ENCODE data around the gene ST7.

The ST7 gene

DNA sequence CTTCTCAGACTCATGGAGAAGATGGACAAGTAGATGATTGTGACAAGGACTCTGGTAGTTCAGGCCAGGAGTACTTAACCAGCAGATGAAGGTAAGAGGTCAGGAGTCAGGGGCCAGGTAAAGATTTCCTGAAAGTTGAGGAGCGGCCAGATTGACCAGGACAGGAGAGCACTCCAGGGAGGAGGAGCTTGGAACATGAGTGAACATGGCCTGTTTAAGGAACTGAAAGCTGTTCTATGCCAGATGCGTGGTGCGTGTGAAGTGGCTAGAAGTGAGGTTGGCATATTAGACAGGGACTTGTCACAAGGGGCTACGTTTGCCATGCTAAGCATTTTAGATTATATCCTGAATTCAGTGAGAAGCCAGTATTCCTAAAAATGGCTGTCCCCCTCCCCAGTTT, 212.4 kb downstream of the ST7 start:
- no peak for DNase-seq

DNA sequence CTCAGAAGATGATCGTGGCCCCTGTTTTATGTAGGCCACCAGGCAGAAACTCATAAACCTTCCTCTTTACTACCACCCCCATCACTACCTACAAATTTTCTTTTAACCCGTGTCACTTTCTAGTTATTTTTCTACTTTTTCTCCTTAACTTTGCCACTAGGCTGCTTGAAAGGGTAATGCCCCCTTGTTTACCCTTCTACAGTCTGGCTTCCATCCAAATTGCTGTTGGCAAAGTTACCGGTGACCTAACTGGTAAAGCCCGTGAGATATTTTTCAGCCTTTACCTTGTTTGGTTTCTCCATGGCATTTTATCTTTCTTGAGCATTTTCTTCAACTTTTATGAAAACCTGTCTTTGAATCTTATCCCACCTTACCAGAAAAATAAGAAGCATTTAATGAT, 216.6 kb downstream of the ST7 start:
- DNase-seq, result no peak

DNA sequence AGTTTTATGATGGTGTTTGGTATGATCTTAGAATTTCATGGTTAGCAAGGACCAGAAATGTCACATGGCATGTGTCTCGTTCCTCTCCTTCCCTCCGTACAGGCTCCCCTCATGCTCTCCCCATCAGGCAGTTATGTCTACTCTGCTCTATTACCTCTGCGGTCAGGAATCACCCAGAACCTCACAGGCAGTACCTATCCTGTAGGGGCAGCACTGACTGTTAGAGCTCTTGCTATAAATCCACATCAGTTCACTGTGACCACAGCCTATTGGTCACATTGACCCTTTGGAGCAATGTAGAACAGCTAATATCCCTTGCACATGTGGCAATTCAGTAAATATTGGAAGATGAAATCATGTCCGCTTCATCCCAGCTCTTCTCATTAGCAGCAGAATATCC, 217.8 kb downstream of the ST7 start:
- DNase-seq, result no peak

DNA sequence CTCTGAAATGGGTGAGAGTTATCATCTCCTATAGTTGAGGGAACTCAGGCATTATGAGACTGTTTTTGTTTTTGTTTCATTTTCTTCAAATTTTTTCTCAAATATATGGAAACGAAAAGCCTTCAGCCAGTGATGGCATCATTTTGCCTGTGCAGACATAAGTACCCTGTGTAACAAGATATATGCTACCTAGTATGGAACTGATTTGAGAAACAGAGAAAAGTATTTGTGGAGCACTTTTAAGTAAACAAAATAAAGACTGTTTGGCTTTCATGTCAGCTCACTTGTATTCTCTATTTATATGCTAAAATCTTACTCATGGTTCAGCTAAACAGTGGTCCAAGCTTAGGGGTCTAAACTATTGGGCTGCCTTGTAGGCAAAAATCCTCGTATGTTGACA, 219.0 kb downstream of the ST7 start:
- DNase-seq, result no peak

DNA sequence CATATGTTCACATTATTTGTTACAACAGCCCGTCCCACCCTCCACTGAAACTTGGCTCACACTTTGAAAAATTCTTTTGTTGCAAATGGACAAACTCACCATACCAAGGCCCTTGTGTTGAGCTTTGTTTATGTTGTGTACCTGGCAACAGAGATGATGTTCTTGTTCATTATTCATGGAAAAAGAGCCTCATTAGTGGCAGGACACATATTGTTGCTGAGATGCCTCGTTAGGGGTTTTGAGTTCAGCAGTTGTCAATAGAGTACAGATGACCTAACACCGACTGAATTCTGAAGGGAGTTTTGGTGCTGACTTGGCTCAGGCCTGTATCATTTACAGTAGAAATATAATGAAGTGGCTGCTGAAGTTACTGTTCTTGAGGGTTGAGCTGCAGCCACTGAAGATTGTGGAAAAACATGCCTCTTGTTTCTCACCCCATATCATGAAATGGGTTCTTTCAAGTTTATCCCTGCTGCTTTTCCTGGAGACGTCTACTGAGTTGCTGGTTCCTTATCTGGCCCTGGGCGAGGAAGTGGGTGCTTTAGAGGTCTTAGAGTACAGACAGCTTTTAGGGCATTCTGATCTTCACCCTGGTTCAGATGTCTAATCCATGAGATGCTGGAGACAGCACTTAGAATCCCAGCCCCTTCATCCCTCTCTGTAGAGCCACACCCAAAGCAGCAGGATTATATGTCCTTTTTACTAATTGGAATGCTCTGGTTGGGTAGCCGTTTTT, 219.9 kb downstream of the ST7 start:
- DNase-seq, result no peak

DNA sequence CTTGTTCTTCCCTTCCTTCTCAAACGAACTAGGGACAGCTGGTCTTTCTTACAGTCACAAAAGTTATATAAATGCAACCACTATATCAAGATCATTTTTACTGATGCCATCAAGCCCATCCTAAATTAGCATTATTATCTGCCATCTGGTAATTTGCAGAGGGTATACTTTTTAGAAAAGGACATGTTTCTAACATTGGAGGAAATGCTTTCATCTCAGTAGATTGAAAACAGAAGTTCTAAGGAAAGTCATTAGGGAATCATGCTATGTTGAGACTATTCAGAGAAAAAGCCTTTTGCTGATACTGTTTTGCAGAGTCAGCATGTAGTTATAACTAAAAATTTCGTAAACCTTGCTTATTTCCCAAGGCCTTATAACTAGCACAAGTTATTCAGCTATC, 222.9 kb downstream of the ST7 start:
- no peak for DNase-seq

DNA sequence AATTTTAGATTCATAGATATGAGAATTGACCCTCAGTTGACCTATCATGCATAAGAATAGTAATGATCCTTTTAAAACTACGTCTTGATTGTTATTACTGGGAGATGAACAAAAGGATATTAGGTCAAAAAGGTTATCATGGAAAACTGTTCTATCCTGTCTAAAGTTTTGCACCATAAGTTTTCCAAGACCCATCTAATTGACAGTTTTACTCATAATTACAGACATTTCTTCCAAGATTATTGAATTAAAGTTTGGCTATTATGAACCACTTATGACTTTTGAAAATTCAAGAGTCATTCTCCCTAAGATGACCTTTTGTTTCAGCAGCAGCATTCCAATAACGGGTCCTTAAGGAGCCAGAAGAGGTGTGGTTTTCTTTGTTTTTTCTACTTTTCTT, 225.3 kb downstream of the ST7 start:
- no peak for DNase-seq

DNA sequence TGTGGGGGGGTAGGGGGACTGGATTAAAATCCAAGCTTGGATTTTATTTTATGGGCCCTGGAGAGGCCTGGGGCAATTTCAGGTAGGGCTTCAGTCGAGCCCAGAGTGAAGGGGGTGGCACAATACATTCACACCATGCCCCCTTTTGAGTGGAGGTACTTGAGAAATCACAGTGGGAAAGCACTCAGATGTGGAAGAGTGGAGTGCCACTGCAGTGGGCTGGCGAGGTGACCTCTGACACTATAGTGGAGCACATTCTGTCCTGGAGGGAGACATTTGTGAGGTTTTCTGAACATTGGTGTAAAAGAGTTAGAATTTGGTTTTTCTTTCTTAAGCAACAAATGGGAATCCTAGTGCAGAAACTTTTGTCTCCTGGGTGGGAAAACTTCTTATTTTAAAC, 226.4 kb downstream of the ST7 start:
- no peak for DNase-seq

DNA sequence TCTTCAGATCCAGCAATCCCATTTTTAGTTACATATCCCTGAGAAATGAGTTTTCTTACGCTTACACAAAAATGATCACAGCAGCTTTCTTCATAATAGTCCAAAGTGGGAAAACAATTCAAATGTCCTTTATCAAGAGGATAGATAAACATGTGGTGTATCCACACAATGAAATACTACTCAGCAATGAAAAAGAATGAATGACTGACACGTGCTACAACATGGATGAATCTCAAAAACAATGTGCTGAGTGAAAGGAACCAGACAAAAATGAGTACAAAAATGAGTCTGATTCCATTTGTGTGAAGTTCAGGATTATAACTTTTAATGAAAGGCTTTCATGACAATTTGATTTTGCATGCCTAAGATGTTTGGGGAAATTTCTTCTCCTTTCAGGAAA, 230.4 kb downstream of the ST7 start:
- no peak for DNase-seq

DNA sequence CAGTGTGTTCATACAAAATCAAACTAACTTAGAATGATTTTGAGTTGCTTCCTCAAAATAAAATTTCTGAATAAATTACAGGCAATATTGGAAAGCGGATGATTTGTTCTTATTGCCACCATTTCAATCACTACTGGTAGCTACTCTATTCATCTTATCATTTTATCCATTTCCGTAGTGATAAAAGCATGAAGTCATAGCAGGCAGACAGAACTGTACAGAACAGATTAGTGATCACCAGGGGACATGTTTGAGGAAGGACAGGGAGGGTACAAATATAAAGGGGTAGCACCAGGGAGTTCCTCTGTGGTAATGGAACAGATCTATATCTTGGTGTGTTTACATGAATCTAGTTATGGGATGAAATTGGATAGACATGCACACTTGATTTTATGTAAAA, 231.1 kb downstream of the ST7 start:
- DNase-seq, result no peak

DNA sequence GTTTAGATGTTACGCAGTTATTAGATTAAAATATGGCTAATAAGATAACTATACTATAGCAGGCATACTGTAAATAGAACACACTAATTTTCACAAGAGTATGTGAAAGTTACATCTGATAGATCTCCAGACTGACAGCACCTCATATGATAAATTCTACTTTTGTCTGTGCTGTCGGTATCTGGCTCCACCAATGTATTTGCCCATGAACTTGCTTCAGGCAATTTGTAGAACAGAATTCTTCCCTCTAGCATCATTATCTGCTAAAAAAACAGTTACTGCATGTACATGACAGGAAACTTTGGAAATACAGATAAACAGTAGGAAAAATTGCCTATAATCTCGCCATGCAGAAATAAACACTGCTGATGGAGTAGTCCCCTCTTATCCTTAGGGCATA, 231.8 kb downstream of the ST7 start:
- DNase-seq, result no peak

DNA sequence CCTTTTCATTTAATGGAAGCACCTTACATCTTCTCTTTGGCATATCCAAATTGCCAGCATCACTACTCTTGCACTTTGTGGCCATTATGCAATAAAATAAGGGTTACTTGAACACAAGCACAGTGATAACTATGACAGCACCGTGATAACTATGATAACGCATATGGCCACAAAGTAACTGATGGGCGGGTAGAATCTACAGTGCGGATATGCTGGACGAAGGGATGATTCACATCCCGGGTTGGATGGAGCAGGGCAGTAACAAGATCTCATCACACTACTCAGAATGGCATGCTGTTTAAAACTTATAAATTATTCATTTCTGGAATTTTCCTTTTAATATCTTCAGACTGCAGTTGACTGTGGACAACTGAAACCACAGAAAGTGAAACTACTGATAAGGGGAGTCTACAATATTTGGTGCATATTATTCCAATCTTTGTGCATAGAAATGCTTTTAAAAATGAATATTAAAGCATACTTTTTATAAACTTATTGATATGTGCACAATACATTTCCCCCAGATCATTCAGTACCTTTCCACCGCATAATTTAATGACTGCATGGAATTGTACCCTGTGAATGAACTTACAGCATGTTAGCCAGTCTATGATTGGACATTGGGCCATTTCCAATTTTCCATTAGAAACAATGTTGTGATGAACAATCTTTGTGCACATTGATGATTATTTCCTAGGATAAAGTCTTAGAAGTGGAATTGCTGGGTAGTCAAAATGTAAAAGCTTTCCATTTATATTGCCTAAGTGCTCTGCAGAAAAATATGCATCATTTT, 233.1 kb downstream of the ST7 start:
- DNase-seq, result no peak

DNA sequence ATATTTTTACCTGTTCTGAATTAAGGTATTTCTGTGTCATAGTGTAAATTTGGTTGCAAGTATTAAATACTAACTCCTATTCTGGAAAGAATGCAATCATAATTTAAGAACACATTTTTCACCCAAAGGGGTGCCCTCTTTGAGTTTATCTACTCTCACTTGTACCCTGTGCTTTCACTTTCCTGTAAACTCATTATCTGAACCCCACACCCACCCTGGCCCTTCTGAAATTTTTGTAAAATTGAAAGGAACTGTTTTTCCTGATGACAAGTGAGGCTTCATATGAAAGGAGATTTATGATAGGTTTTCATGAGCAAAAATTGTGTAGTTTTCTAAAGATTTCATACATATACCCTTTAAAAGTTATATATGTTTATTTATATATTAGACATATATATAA, 235.1 kb downstream of the ST7 start:
- no peak for DNase-seq

DNA sequence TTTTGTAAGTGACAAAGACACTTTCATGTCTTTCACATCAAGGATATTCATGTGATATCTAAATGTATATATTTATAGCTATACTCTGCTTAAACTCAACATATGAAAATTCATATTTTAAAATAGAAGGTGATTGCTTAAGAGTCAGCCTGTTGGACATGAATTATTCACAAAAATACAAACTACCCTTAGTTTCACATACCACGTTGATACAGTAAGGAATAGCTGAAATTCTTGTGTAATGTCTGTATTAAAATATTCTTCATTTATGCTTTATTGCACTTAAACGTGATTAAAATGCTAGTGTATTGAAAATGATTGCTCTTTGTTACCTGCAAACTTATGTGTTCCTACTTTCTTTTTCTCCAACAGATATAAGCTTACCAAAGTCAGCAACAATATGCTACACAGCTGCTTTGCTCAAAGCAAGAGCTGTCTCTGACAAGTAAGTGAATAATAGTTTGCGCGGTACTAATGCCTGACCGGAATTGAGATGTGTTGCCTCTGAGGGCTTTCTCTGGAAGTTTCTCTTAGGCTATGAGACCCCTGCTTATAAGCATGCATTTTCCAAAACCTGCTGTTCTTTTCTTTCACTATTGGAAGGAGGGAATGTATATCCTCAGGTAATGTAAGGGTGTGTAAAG, 235.8 kb downstream of the ST7 start:
- no peak for DNase-seq

DNA sequence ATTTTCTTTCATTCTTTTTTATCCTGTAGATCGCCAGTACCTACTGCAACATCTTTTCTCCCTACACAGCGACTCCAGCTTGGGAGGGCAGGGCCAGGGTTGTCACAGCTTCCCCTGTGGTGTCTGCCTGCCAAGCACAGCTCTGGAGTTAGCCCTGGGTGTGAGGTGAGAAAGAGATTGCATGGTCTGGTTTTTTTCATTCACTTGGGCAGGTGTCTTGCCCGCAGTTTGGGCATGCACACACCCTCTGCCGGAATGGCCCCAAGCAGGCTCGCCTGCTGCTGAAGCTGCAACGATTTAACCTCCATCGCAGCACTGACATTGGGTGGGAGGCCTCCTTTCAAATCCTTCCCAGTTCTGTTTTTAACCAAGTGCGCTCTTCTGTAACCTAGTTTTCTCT, 236.8 kb downstream of the ST7 start:
- DNase-seq, result no peak

DNA sequence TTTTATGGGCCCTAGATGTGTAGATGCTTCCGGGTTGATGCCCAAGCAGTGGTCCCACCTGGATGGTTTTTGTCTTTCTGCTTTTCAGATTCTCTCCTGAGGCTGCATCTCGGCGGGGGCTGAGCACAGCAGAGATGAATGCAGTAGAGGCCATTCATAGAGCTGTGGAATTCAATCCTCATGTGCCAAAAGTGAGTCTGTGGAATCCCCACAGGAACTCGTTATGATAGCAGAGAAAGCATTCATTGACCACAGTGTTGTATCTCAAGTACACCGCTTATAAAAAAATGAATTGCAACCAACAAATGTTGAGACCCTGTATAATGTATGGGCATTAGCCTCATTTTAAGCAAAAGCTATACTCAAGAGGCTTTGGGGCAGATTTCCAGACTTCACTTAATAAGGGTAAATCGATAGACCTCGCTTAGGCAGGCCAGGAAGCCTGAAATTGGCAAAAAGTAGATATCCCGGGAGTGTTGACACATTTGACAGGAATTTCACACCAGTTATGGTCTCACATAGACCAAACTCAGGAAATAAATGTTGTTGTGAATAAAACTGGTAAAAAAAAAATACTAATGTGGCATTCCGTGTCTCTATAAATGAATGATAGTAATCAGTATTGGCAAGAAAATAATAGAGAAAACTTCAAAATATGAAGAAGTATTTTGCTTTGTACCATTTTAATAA, 237.6 kb downstream of the ST7 start:
- DNase-seq, result no peak

DNA sequence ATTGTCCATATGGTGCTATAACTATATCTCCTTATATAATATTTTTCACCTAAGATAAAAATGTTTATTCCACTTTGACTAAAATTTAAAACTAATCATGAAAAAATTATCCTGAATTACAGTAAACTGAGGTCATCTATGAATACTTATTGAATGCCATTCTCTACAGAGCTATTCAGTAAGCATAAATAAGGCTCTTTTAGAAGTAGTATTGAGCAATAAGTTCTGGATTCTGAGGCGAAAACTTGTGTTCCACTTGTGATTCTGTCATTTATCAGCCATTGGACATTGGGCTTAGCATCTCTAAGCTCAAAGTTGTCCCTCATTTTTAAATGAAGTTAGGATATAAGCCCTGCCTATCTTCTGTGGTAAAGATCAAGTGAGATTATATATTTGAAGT, 238.8 kb downstream of the ST7 start:
- no peak for DNase-seq

DNA sequence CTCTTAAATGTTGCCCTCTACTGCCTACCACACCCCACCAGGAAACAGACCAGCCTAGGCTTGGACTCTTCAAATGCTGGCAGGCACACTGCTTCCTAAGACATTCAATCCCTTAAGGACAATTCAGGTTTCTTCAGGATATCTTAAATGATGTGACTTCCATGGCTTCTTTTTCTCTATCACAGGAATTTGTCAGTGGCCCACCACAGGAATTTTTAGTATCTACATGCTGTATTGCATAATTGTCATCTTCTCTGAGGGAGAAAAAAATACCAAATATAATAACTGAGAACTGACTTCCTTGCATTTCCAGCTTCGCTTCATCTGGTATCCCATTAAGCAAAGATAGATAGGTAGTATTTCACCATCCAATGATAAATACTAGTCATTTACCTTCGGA, 240.3 kb downstream of the ST7 start:
- DNase-seq, result no peak

DNA sequence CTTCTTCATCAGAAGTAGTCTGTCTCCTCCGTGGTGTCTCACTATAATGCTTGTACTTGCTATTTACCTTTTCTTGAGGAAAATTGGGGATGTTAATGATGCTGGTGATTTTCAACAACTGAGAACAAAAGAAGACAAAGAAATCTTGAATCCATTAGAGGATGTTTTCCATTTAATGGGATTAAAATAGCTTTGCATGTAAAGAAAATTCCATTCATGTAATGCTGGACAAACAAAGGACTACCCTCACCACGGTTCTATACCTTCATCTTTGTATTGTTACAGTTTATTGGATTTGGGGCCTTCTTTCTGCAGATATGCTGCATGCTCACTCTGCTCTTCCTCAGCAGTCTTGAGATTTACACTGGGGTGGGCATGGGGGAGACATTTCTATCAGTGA, 241.1 kb downstream of the ST7 start:
- DNase-seq, result no peak

DNA sequence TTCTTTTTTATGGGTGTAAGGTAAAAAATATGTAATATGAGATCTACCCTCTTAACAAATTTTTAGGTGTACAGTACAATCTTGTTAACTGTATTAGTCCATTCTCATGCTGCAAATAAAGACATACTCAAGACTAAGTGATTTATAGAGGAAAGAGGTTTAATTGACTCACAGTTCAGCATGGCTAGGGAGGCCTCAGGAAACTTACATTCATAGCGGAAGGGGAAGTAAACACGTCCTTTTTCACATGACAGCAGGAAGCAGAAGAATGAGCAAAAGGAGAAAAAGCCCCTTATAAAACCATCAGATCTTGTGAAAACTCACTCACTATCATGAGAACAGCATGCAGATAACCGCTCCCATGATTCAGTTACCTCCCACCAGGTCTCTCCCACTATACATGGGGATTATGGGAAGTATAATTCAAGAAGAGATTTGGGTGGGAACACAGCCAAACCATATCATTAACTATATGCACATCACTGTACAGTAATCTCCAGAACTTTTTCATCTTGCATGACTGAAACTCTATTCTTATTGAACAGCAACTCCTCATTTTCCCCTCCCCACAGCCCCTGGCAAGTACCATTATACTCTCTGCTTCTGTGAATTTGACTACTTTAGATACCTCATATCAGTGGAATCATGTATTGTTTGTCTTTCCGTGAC, 242.2 kb downstream of the ST7 start:
- DNase-seq, result no peak

DNA sequence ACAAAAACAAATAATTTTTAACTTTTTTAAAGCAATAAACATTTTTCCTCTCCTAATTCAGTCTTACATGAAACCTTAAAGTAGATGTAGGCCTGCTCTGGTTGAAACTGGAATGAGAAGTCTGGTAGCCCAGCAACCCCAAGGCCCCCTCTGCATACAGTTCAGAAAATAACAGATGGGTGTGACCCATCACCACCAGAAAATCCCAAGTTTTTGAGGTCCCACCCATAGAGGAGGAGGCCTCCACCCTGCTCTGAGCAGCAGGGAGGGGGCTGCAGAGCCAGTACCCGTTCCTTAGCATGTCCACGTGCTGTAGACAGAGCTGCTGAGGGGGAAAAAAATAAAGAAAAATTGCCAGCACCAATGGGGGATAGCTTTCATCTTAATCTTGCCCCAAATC, 246.8 kb downstream of the ST7 start:
- no peak for DNase-seq

DNA sequence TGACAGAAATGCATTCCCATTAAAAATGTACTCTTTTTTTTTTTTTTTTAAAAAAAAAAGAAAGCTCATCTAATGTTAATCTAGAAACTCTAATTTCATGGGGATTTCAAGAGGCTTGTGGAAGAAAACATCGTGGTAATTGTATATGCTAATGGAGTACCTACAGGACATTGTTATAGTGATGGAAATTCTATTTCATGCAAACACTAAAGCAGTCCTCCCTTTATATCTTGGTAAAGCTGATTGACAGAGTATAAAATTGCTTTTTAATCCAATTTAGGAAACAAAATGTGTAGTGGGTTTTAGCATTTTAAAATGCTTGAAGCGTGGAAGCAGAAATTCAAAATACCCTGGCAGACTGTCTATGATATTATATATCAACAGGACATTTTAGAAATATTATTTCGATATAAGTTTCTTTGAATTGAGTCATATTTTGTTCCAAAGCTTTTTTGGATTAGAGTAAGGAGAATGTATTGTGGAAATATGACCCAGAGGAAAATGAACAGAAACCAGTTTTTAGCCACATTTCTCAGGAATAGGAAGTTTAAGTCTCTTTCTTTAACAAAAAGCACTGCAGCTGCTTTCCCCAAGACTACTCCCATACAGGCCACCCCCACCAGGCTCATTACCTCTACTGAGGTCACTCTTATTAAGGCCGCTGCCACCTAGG, 247.6 kb downstream of the ST7 start:
- no peak for DNase-seq

DNA sequence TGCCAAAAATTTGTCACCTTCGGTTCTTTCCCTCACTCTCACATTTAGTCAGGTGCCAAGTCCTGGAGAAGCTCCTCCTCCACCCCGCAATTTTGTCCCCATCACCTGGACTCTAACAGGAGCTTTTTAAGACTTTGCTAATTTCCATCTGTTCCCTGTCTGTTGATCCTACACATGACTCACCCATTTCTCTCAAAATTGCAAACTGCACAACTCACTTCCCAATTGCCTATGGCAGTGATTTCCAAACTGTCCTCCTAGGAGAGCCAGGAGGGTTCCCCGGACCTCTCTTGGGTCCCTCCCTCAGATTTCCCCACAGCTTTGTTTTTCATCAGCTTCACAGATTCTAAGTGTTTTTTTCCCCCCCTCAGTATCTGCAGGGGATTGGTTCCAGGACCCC, 249.2 kb downstream of the ST7 start:
- no peak for DNase-seq
